GM21423 (cell line): Measurements from ENCODE around the gene XPR1.
A peak's percentile ranks its signal among the peaks of the same experiment; 100 is the strongest.

ENCODE experiments used
- ATAC-seq: cut with Tn5 transposase; IDR thresholded peaks from one replicate; pipeline ENCODE4 v1.9.1; 2021; ENCODE audit warnings: mild to moderate bottlenecking, moderate library complexity; ENCODE audit not compliant: unreplicated experiment

Gene XPR1

DNA sequence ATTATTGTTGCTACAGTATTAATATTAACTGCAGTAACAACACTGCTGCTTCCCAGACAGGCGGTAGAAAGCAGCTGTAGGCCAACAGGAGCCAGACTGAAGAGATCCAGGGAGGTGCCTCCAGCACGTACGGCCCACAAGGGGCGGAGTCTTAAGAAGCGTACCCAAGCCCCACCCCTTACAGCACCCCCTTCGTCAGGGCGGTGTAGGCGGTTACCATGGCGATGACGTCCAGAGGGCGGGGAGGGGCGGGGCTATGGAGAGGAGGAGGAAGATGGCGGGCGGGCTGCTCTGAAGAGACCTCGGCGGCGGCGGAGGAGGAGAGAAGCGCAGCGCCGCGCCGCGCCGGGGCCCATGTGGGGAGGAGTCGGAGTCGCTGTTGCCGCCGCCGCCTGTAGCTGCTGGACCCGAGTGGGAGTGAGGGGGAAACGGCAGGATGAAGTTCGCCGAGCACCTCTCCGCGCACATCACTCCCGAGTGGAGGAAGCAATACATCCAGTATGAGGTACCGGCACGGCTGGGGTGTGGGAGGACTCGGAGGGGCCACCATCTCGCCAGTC is at the start of gene XPR1:
Gene XPR1 (plus strand): TSS at position 257 of the 560 bp plus-strand sequence. CDS start 180 bp downstream, at position 437.
- ATAC-seq, result peak; percentile 95

DNA sequence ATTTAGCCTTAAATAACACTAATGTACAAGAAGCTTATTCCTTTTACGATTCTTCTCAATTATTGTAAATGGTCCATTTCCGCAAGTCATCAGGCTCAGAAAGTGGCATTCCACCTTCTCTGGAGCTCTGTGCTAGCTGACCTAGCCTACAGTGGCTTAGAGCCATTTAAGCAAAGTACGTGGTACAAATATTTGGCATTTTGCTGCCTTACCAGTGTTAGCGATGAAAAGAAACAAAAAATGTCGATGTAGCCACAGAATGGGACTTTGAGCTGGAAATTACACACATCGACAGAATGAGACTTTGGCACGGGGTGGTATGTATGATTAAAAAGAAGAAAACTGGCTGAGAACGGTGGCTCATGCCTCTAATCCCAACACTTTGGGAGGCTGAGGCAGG is 47.0 kb upstream of the XPR1 start:
- ATAC-seq, result no peak

DNA sequence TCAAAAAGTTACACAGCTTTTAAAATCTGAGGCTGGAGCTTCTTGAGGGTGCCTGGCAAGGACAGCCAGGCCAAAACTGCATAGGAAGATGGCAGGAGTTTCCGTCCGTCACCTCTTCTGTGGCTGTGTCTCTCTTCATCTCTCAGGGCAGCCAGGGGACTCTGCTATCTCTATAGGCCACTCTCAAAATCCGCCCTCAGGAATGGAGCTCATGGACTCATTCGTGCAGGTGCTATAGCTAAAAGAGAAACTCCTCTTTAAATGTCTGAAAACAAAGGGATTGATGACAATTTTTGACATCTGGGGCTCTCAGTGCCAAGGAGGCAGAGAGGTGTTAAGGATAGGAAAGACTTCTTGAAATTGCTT is 45.8 kb upstream of the XPR1 start:
- no peak for ATAC-seq

DNA sequence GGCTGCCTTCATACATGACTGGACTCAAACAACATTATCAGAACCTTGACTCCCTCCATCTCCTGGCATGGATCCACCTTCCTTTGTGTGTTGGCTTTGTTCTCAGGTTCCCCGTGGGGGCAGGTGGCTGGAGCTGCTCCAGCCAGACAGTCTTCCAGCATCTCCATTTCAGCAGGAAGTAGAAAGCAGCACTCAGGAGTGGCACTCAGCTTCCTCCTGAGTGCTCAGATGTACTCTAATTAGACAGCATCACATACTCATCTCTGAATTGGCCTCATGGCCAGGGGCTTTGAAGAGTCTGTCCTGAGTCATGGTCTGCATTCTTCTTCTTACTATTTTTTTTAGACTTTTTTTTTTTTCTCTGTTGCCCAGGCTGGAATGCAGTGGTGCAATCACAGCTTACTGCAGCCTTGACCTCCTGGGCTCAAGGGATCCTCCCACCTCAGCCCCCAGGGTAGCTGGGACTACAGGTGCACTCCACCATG is 45.1 kb upstream of the XPR1 start:
- no peak for ATAC-seq

DNA sequence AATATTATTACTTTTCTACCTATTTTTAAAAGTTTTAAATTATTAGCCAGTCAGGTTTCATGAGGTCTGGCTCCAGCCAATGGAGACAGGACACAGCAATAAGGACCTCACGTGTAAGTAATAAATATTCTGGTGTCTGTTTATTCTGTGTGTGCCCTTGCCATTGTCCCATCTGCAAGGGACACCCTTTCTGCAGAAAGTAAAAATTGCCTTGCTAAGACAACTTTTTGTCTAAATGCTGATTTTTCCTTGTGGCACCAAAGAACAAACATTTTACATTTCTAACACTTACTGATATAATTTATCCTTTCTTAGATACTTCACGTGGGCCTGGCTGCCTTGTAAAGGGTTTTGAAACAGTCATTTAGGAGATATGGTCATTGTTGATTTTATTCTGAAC is 43.7 kb upstream of the XPR1 start:
- ATAC-seq, result no peak

DNA sequence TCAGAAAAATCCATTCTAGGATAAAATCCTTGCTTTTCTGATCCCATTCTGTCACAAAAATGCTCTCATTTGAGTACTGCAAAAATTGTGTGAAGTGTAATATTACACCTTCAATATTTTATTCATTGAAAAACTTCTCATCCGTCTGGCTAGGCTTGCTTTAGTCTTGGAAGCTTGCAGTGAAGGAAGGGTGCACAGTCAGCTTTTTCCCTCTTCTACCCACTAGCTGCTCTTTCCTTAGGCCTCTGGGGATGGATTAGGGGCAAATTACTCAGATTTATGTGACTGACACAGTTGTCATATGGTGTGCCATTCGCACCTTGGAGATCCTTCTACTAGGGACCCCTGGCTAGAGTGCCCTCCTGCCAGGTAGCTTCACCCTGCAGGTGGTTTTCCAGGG is 40.9 kb upstream of the XPR1 start:
- no peak for ATAC-seq

DNA sequence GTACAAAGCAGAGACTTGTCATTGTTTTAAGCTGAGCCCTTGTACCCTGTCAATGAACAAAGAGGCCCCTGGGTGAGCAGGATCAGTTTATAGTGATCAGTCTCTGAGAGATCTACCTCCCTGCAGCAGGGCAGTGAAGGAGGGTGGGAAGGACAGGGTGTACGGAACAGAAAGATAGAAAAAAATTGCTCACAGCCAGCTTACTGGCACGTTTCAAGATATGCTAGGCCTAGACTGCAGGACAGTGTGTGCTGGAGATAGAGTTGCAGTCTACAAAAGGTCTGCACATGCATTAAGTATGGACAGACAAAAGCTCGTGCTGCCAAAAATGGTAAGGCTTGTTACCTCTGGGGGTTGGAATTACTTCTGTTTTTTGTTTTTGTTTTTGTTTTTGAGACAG is 38.4 kb upstream of the XPR1 start:
- ATAC-seq, result no peak

DNA sequence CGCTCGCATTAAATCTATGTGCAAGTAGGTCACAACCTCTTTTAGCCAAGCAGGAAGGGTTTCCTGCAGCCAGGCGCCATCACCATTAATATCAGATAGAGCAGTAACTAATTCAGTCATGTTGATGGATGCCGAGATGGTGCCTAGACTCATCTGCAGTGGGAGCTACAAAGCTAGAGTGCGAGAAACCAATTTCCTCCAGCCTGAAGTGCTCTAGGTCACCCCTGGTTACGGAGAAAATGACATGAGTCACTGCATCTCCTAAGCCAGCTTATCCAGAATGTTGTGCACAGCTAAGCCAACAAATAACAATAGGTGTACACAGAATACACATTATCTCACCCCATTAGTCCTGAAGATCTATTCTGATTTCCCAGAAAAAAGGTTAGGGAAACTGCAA is 37.1 kb upstream of the XPR1 start:
- ATAC-seq, result no peak

DNA sequence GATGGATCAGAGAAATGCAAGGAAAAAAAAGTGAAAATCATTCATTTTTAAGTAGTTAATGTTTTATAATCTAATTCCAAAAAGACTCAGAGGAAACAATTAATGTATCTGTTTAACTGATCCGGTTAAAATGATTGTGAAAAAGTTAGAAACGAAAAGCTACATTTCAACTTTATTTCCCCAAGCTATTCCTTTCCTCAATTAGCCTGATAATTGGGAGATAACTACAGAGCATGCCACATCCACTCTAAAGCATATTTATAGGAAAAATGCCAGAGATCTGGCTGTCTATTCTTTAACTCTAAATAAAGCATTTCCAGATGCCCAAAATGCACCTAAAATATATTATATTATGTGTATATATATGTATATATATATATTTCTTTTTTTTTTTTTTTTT is 35.9 kb upstream of the XPR1 start:
- no peak for ATAC-seq

DNA sequence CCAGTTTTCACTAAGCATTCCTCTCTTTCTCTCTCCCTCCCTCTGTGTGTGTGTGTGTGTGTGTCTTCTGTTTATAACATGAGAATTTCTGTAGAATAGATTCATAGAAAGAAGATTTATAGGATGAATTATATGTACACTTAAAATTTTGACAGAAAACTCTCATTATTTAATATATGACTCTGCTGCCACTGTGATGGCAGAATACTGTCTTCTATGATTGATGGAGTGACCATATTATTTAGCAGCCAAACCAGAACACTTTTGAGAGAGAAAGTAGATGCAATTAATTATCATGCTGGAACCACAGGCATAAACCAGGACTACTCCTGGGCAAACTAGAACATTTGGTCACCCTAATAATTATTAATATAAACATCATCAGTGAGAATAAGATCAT is 34.3 kb upstream of the XPR1 start:
- ATAC-seq, result no peak

DNA sequence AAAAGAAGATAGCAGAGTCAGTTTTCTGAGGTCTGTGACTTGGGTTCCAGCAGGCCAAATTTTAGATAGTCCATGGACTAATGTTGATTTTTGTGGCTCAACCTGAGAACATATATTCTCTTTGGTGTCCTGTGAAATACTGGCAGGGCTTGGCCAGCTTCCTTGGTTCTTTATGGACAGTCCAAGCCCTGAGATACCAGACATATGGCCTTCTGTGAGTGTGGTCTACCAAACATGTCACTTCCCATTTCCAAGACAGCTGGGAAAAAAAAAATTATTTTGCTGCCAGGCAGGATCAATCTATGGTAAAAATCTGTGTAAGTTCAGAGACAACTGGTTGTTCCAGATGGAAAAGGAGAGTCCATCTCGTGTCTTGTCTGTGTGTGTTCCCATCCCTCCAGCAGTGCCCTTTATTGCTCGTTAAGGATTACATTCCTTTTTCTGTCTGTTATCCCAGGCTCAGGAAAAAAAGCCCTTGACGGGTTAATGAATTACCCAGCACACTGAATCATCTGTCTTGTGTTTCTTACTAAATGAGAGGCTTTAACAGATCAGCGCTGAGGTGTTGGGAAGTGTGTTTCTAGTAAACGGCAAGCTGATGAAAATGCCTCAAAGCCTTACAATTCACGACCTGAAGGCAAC is 33.4 kb upstream of the XPR1 start:
- no peak for ATAC-seq

DNA sequence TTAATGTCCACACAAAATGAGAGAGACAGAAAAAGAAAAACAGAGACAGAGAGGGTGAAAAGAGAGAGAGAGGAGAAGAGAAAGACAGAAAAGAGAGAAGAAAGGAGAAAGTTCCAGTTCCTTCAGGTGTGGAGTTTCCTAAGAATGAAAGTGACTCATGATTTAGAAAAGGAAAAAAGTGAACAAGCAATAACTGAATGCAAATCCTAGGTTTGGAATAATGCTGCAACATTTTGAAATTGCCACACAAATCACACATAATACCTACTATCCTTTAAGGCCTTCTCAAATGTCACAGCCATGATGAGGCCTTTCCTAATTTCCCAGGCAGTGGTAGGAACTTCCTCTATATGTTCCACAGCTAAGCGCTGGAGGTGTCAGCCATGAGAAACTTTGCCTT is 31.5 kb upstream of the XPR1 start:
- ATAC-seq, result no peak

DNA sequence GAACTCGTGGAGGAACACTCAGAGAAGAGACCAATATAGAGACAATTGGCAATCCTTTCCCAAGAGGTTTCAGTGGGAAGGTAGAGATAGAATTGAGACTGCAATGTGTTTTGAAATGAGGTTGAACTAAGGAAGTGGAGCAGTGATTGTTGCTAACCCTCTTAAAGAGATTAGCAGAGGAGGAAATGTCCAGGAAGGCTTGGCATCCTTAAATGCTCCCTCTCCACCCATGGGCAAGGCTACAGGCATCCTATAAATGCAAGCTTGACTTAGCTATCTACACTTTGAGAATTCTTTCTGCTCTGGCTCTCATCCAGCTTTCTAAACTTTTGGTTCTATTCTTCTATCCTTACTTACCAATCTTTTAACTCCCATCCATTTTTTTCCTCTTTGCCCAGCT is 30.3 kb upstream of the XPR1 start:
- ATAC-seq, result no peak

DNA sequence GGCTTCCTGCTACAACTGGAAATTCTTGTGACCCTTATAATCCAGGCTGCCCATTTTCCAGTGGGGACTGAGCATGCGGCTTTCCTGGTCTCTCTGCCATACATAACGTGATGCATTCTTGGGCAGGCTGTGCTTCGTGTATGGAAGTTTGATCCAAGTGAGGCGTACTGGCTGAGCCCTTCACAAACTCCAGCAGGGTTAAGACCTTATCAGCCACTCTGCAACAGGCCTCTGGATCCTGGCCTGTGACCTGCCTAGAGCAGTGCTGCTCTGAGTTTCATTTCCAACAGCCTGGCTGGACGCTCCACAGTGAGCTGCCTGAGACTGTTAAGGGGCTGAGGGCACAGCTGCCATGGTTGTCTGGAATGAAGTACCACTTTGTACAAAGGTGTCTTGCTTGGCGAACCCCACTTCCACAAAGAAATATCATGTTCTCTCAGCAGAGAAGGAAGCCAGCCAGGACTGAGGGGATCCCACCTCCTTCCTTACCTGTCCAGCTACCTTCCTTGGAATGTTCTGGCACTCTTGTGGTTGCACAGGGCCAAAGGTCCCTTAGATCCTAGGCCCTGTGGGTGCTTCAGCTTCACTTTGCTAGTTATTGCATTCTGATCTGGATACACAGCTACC is 28.5 kb upstream of the XPR1 start:
- ATAC-seq, result no peak

DNA sequence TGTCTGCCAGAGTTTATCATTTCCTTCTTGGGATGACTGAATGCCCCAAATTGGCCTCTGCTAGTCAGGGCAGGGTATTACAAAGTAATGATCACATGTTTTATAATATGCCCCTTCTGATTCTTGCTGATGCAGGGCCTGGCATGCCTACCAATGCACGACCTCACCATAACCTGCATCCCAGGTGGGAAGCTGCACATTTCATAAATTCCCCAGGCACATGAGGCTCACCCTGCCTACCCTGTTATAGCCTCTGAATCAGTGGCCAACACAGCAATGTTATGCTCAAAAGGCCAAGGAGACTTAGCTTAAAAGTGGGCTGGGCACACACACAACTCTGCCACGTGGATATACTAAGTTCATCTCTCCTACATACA is 28.0 kb upstream of the XPR1 start:
- no peak for ATAC-seq

DNA sequence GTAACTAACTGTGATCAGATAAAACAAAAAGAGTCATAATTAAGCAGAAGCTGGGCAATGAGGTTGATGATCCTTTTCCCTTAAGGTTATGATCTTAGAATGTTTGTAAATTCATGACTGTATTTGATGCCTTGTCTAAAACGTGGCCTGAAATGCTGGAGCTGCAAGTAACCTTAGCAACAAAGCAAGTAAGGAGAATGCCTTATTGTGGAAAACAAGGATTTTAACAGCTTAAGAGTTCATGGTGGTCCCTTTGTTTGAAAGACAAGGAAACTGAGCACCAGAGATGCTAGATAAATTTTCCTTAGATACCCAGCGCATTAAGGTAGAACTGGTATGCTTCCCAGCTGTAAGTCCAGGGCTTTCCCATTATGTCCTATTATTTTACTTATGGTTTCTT is 25.7 kb upstream of the XPR1 start:
- ATAC-seq, result no peak

DNA sequence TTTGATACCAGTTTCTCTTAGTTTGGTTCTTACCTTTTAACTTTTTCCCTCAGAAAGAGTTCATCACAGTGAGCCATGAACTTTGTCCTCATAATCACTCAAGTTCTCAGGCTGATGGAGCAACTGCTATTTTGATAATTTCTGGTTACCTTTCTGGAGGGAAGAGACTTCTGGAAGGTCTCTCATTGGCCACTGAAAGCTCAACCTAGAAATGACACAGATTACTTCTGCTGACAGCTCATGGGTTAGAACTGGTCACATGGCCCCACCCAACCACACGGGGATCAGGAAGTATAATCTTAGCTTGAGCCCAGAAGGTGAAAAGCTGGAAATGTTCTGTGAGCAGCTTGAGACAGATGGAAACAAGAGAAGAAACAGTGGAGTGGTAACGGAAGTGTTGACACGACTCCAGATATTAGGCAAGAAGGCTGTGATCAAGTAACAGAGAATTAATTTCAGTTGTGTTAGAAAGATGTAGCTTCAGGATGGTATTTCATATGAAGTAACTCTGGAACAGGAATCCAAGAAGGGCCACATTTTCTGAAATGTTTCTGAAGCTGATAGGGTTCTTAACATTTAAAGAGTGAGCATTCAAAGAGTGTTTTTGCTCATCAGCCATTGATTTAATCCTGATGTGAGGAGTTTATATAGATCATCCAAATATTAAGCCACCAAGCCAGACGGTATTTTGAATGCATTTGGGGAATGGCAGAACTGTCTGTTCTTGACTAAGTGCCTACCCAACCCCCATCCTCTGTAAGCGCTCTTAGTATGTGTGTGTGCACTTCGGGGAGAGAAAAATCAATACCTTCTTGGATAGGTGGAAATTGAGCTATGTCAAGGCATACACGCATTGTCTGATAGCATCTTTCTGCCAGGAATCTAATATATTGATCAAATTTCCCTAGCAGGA is 21.9 kb upstream of the XPR1 start:
- ATAC-seq, result no peak

DNA sequence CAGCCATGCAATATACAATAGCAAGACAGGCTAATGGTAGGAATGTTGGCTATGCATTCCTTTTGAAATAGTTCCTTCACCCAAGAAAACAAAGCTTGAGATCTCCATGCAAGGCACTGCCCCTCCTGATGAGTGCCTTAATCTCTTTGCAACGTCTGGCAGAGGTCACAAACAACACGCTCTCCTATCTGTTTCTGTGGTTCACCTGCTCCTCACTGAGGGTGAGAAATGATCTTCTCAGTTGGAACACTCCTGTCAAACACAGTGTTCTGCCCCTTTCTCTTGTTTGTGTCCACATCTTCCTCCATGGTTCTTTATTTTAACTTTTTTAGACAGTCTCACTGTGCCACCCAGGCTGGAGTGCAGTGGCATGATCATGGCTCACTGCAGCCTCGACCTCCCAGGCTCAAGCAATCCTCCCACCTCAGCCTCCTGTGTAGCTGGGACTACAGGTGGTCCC is 21.2 kb upstream of the XPR1 start:
- ATAC-seq, result no peak

DNA sequence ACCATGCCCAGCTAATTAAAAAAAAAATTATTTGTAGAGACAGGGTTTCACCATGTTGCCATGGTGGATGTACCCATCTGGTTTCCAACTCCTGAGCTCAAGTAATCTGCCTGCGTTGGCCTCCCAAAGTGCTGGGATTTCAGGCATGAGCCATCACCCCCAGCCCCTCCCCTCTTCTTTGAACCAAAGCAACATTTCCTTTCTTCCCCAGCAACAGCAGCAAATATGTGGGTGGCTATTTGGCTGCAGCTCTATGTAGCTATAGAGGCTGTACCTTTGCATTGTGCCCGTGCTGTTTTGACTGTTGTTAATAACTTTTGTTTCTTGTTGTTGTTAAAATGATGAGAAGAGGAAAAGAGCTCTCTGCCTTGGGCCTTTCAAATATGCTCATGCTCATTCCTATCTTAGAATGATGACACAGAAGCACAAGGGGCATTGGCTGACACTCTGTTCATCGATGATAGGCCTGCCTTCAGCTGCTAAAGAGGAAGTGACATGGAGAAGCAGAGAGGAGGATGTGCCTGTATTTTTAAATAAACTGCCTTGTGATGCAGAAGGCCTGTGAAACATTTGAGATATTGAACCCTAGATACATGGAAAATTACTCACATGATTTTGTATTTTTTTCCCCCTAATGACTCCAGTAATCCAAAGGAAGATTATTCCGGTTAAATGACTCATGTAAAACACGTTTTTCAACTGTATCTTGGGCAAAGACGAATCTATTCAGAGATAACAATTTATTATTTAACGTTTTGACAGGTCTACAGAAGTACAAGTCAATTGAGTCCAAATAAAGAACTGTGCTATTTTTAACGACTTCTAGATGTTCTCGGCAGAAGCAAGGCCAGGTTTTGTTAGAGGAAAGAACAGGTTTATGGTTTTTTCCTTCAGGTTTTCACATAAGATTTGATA is 20.5 kb upstream of the XPR1 start:
- no peak for ATAC-seq

DNA sequence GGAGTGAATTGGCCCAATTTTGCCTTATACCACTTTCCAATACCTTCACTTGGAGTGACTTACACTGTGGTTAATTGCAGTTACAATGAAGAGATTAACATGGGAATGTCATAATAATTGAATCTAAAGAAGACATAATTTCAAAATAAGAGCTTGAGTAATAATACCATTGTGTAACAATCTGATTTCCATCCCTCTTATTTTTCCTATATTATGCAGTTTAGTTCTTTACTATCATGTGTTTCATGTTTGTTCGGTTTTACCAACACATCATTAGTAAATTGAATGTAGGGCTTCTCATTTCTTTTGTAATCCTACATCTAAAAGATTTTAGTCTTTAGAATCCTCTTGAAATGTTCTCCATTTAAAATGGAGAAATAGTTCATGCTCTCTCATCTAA is 19.2 kb upstream of the XPR1 start:
- no peak for ATAC-seq

DNA sequence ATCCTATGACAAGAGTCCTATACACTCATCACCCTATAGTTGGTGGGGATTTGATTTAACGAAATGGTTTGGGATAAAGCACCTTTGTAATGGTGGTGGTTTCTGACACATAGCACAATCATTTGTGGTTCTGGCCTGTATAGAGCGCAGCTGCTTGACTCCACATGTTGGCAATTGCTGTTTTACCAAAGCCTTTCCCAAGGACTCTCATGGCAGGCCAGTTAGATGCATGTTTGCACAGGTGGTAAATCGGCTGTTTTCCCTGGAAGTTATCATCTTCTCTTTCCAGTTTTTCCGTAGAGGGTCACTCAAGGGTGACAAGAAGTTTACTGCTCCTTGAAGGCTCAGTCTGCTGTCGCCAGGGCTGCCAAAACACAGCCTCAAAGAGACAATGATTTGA is 17.1 kb upstream of the XPR1 start:
- ATAC-seq, result no peak
